HG03439 (cell line): ENCODE data around the gene KCNIP4.

Source experiments
- ATAC-seq: cut with Tn5 transposase; IDR thresholded peaks from one replicate; pipeline ENCODE4 v1.9.1; 2021; ENCODE audit warnings: mild to moderate bottlenecking, moderate library complexity; ENCODE audit not compliant: unreplicated experiment

KCNIP4 gene

GRCh38 chr4:21001490-21001889, 947.1 kb downstream of the KCNIP4 start:
- ATAC-seq = no peak

DNA sequence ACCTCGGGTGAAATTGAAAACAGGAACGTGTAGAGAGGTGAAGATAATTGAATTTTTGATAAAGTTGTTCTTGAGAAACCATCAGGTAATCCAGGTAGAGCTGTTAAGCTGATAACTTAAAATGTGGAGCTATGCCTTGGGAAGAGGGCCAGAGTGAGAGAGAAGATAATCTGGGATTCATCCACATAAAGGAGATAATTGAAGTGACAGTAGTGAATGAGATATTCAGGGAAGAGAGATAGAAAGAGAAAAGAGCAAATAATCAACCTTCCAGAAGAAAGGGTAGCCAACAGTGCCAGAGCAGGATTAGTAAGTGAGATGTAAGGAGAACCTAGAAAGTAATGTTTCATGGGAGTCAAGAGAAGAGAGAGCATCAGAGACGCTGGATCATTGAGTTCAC, 950.7 kb downstream of the KCNIP4 start:
- ATAC-seq = no peak

- ATAC-seq = no peak
These were observed 953.0 kb downstream of the KCNIP4 start for GRCh38 chr4:20995610-20996009.

GRCh38 chr4:20995015-20995414, 953.6 kb downstream of the KCNIP4 start:
- no peak for ATAC-seq

DNA sequence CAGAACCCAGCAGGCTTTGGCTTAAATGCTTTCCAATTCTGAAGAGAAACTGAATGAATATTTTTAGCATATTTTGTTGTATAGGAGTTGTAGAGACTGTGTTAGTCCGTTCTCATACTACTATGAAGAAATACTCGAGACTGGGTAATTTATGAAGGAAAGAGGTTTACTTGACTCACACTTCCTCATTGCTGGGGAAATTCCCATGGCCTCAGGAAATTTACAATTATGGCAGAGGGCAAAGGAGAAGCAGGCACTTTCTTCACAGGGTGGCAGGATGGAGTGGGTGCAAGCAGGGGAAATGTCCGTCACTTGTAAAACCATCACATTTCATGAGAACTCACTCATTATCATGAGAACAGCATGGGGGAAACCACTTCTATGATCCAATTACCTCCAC, 956.6 kb downstream of the KCNIP4 start:
- ATAC-seq = no peak

GRCh38 chr4:20987191-20987590, 961.4 kb downstream of the KCNIP4 start:
- no peak for ATAC-seq

DNA sequence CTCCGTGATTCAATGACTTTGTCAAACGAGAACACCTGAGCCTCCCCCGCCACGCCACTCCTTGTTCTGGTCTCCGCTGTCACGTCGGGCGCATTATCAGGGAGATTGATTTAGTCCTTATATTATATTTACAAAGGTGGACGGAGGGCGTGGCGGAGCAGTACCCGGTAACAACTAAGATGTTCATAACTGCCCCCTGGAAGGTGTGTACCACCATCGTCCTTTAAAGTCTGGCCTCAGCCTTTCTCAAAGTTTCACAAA, 964.1 kb downstream of the KCNIP4 start:
- no peak for ATAC-seq

DNA sequence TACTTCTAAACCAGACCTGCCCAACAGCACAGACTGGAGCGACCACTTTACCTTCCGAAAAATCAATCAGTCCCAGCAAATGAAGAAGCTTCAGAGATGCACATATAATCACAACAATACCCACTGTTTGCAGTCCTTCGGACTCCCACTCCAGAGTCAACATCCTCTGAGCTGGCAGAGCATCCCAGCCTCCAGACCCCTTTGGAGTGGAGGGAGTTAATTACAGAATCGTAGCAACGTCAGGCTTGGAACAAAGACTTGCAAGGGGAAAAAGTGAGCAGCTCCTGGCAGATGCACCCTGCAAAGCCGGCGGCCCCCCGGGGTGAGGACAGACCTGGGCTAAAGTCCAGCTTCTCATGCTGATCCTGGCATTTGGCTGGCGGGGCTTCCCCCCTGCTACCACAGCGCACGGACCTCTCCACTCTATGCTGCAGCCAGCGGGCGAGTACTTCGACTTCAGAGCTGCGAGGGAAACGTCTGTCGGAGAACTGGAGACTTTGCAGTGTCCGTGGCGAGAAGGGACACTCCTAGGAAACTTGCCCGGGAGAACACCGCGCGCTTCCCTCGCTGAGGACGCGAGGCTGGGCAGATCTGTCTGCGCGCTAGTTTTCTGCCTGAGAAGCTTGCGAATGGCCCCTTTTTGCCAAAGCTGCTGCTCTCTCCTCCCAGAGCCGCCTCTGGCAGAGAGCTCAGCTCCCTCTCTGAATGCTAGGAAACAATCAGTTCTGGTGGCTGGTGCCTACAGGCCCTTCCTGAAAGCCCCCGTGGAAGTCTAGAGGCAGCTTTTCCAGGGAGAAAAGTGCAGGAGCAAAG, 964.6 kb downstream of the KCNIP4 start:
- ATAC-seq = no peak

DNA sequence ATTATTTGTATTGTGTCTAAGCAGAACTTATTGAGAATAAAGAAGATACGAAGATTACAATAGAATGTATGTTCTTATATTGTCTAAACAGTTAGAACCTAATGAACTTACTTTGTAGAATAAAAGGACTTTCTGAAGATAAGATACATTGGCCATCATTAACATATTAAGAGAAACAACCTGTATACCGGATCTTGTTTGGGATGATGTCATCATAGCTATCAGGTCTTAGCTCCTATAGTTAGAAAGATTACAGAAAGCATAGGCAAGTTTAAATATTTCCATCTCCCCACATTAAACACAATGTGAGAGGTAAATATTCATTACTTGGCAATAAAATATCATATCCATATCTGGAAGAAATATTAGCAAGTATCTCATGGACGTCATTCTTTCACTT, 966.0 kb downstream of the KCNIP4 start:
- ATAC-seq = no peak

DNA sequence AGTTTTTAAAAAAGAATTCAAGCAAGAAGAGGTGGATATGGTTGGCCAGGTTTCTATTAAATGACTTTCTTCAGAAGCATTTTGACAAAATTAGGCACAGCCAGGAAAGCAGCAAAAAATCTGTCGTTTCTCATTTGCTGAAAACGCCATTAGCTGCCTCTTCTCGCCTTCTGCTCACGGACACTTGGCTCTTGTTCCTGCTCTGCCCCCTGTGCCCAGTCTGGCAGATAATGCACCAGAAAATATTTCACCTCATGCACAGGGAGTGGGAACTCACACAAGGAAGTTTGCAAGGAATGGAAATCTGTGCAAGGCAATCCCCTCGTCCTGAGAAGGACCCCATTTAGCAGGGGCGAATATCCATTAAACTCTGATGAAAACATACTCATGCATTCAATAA, 988.3 kb downstream of the KCNIP4 start:
- ATAC-seq = no peak

- no peak for ATAC-seq
These were observed 994.0 kb downstream of the KCNIP4 start for GRCh38 chr4:20954541-20954940.

DNA sequence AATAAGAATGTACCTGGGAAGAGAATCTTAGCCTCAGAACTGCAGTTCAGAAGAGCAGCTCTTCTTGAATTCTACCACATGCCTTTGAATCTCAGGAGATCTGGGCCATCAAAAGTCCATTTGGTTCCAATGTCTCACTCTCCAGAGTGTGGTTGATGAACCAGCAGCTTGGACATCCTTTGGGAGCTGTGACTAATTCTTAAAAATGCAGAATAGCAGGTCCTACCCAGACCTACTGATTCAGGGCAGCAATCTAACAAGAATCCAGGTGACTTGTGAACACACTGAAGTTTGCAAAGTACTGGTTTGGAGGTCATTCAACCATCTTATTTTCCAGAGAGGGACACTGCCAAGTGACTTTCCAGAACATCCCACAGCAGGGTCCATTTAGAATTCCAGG, 1003.6 kb downstream of the KCNIP4 start:
- no peak for ATAC-seq

GRCh38 chr4:20944451-20944850, 1004.1 kb downstream of the KCNIP4 start:
- no peak for ATAC-seq

DNA sequence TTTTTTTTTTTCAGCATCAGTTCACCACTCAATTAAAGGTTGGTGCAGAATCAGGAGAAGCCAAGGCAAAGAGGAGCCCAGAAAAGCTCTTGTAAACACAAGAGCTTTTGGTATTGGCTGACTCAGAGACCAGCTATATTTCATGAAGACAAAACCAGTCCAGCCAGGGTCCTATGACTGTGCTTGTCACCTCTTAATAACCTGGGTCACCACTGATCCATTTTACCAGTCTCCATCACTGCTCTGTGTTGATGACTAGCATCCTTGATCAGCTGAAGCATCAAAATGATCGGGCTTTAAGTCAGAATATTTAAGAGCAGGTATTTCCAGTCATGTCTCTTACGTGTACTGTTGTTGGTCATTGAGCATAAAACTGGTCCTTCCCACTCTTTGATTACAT, 1010.4 kb downstream of the KCNIP4 start:
- no peak for ATAC-seq

DNA sequence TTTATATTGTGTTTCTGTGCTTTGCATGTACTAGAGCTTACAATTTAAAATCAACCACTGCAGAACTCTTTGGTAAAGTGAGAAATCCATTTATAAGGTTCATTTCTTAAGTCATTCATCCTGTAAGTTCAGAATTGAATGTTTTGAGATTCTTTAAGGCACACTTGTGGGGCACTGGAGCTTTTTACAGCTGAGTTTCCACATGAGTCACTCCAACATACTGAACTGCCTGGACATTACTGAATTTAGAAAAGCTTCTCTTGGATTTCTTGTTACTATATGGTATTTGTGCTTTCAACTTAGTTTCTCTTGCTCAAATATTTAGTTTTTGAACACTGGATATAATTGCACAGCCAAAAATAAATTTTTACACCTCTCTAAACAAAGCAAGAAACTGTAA, 1022.0 kb downstream of the KCNIP4 start:
- no peak for ATAC-seq

DNA sequence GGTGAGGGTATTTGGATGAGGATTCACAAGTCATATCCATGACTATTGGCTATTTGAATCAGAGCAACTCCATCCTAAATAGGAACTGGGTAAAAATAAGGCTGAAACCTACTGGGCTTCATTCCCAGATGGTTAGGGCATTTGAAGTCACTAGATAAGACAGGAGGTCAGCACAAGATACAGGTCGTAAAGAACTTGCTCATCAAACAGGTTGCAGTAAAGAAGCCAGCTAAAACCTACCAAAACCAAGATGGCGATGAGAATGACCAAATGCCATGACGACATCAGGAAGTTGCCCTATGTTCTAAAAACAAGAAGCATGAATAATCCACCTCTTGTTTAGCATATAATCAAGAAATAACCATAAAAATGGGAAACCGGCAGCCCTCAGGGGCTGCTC, 1023.4 kb downstream of the KCNIP4 start:
- no peak for ATAC-seq

GRCh38 chr4:20922962-20923361, 1025.6 kb downstream of the KCNIP4 start:
- no peak for ATAC-seq

DNA sequence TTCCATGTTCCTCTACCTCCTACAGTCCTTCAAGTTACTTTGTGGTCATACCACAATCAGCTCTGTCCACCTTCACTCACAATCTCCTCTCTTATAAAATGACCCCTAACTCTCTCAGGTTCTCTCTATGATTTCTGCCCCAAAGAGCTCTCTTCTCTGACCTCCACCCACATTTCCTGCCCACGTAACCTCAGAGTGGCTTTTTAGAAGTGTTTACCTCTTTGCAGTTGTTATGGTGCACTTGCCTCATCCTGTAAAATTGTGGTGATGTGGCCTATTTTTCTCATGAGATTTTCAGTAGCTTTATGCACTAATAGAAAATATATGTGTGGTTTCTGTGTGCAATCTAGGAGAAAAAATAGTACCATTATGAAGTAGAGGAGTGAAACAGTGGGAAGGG, 1032.5 kb downstream of the KCNIP4 start:
- ATAC-seq = no peak

- ATAC-seq = no peak
These were observed 1043.6 kb downstream of the KCNIP4 start for GRCh38 chr4:20904966-20905365.

DNA sequence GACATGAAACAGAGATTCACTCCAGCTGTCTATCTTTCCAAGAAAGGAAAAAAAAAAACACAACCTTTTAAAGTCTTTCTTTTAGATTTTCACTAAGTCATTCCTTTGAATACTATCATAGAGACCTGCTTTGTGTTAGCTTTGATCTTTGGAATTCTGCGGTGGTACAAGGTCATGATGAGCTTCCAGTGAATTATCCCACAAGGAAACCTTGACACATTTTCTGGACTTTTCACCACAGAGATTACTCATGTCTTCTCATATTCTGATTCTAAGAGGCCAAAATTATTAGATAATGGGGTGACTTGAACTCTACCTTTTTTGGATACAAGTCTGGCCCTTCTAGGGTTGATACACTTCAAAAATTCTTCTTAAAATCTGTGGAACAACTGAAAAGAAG, 1046.7 kb downstream of the KCNIP4 start:
- no peak for ATAC-seq

GRCh38 chr4:20899591-20899990, 1049.0 kb downstream of the KCNIP4 start:
- no peak for ATAC-seq

GRCh38 chr4:20895988-20896387, 1052.6 kb downstream of the KCNIP4 start:
- ATAC-seq = no peak

DNA sequence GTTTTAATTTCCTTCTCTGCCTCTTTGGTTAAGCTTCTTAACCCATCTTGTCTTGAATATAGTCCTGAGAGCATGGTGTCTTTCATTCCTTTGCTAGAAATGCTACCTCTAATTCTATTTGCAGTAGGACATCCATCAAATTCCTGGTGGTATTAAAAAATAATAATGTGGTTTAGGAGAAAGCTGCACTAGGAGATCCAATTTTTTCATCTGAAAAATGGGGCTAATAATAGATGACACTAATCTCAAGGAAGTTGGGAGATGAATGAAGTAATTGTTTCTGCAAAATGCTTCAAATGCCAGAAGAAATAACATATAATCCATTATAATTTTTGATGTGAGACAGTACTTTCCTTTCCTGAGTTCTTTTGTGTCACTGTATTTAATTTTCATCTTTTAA, 1053.4 kb downstream of the KCNIP4 start:
- no peak for ATAC-seq
